Endodermal cell (in vitro differentiated cells): ENCODE measurements around the gene DEFB129. TPM values are rescaled to one million over a fixed set of nuclear protein-coding genes. Genes with fewer than 3 reads are reported as not detected.

Source experiments
- DNase-seq: peaks from one replicate; pipeline ENCODE4 v3.0.0-alpha.2; 2017
- H3K27ac ChIP-seq: 2 replicates; pipeline ENCODE4 v1.5.1; 2013; ENCODE audit warnings: mild to moderate bottlenecking, low read depth, low read length, moderate library complexity
- H3K27me3 ChIP-seq: 2 replicates; pipeline ENCODE4 v1.6.1; 2013; ENCODE audit warnings: mild to moderate bottlenecking, low read length, moderate library complexity; ENCODE audit not compliant: insufficient read depth, control insufficient read depth, poor library complexity, severe bottlenecking
- H3K36me3 ChIP-seq: 2 replicates; pipeline ENCODE4 v1.7.0; 2013; ENCODE audit warnings: mild to moderate bottlenecking, low read length, moderate library complexity; ENCODE audit not compliant: control insufficient read depth, insufficient read depth
- H3K4me1 ChIP-seq: one replicate; pipeline ENCODE4 v1.7.0; 2013; ENCODE audit warnings: low read length; ENCODE audit not compliant: control insufficient read depth, insufficient read depth
- H3K4me3 ChIP-seq: 2 replicates; pipeline ENCODE4 v1.5.1; 2013; ENCODE audit warnings: mild to moderate bottlenecking, low read length, moderate library complexity
- H3K9ac ChIP-seq: 2 replicates; pipeline ENCODE4 v1.6.1; 2013; ENCODE audit warnings: mild to moderate bottlenecking, low read length, moderate library complexity; ENCODE audit not compliant: poor library complexity, severe bottlenecking; ENCODE audit errors: extremely low read depth
- H3K9me3 ChIP-seq: 2 replicates; pipeline ENCODE4 v1.6.1; 2013; ENCODE audit warnings: mild to moderate bottlenecking, low read length, moderate library complexity; ENCODE audit not compliant: control insufficient read depth
- H3K27ac Mint-ChIP-seq: 2 replicates; pipeline ENCODE4 v1.8.0; 2020; ENCODE audit warnings: mixed read lengths
- H3K27me3 Mint-ChIP-seq: 2 replicates; pipeline ENCODE4 v1.8.0; 2021; ENCODE audit warnings: mild to moderate bottlenecking, mixed read lengths; ENCODE audit not compliant: insufficient read depth
- H3K36me3 Mint-ChIP-seq: 2 replicates; pipeline ENCODE4 v1.8.0; 2020; ENCODE audit warnings: low read depth, mixed read lengths
- H3K4me1 Mint-ChIP-seq: 2 replicates; pipeline ENCODE4 v1.8.0; 2020; ENCODE audit warnings: mixed read lengths
- H3K4me3 Mint-ChIP-seq: 2 replicates; pipeline ENCODE4 v1.8.0; 2020; ENCODE audit warnings: mild to moderate bottlenecking, moderate library complexity, mixed read lengths
- H3K9me3 Mint-ChIP-seq: 2 replicates; pipeline ENCODE4 v1.8.0; 2020; ENCODE audit warnings: mild to moderate bottlenecking, mixed read lengths
- WGBS, 2 experiments: methylation state at CpG; one replicate each; pipeline versions ENCODE4 v1.1.5 to v1.1.7; 2013; ENCODE audit warnings: missing lambda C conversion rate in 2 of 2, mixed read lengths in 1 of 2; ENCODE audit not compliant: insufficient coverage in 1 of 2, insufficient read length in 1 of 2; 5-methylcytosine and 5-hydroxymethylcytosine counted together
- long read RNA-seq, 4 experiments: library from polyadenylated mRNA in 2 of 4; library from RNA in 1 of 4; library from capped mRNA in 1 of 4; stranded (forward) in 3 of 4; unstranded in 1 of 4; transcript quantifications; one replicate each; pipeline ENCODE4 v2.0.0, GENCODE V29; 2020 to 2021; ENCODE audit warnings: inconsistent platforms in 1 of 4
- polyA plus RNA-seq, 2 experiments: library from polyadenylated mRNA; stranded (reverse); fragments of 50-300 nt; gene quantifications; one replicate each; pipeline ENCODE4 v1.2.3, GENCODE V29; 2013
- total RNA-seq, 2 donors: library from RNA; stranded (reverse); fragmentation: NEBNext Ultra II Directional in 1 of 2; extraction: Animal tissue kit (Norgen Biotek cat#: 25700) in 1 of 2; gene quantifications; 2 replicates in 1 of 2; 3 replicates in 1 of 2; pipeline ENCODE4 v1.2.1, GENCODE V29; 2021
- TF ChIP-seq, protein P1 (sequence below): fragments of 200-600 bp; sonication (generic); conservative IDR thresholded peaks from 2 replicates; pipeline ENCODE4 v1.5.0; 2021; ENCODE audit warnings: antibody characterized with exemption, mild to moderate bottlenecking

DEFB129 gene, protein sequence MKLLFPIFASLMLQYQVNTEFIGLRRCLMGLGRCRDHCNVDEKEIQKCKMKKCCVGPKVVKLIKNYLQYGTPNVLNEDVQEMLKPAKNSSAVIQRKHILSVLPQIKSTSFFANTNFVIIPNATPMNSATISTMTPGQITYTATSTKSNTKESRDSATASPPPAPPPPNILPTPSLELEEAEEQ
- not detected for total RNA-seq
- not detected for polyA plus RNA-seq (2013, experiment 1 of 2)
- polyA plus RNA-seq (2013, experiment 2 of 2) = not detected
- long read RNA-seq, experiment 1 = 0 reads
- long read RNA-seq, experiment 2 = 0 reads
- long read RNA-seq, experiment 3 = 0 reads
- long read RNA-seq, experiment 4 = 0 reads

DNA sequence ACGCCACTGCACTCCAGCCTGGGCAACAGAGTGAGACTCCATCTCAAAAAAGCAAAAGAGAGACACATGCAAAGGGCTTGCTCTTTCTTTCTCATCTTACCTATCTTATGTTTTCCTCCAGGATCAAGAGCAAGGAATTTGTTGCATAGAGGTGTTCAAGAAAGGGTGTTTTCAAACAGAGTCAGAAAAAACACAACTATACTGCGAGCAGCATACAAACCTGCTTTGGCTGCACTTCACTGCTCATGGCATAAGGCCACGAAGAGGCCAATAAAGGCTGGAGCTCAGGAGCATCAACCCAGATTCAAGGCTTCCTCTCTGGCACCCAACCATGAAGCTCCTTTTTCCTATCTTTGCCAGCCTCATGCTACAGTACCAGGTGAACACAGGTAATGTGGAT, at the start of gene DEFB129:
Gene DEFB129, plus strand, starts transcription at position 301 of the 400 bp plus-strand sequence. Its CDS starts 31 bp downstream, at position 332.
- H3K36me3 ChIP-seq = no peaks in the 10 kb centered on the region
- H3K27ac Mint-ChIP-seq = no peak within 1 kb of the TSS
- WGBS, 2 experiments = 79 to 87% methylated on average over 2 to 3 of the region's 3 CpGs
- H3K36me3 Mint-ChIP-seq = no peaks in the 10 kb centered on the region
- H3K9me3 Mint-ChIP-seq = no peaks in the 10 kb centered on the region
- no peak for DNase-seq
- no peaks in the 10 kb centered on the region for H3K4me1 Mint-ChIP-seq
- H3K4me1 ChIP-seq = no peaks in the 10 kb centered on the region
- H3K4me3 ChIP-seq = no peak within 1 kb of the TSS
- H3K9me3 ChIP-seq = no peaks in the 10 kb centered on the region
- H3K4me3 Mint-ChIP-seq = no peak within 1 kb of the TSS
- peaks cover 61% of the 10 kb centered on the region for H3K27me3 Mint-ChIP-seq
- no peak within 1 kb of the TSS for H3K9ac ChIP-seq
- H3K27ac ChIP-seq = no peak within 1 kb of the TSS
- TF ChIP-seq, protein P1, sequence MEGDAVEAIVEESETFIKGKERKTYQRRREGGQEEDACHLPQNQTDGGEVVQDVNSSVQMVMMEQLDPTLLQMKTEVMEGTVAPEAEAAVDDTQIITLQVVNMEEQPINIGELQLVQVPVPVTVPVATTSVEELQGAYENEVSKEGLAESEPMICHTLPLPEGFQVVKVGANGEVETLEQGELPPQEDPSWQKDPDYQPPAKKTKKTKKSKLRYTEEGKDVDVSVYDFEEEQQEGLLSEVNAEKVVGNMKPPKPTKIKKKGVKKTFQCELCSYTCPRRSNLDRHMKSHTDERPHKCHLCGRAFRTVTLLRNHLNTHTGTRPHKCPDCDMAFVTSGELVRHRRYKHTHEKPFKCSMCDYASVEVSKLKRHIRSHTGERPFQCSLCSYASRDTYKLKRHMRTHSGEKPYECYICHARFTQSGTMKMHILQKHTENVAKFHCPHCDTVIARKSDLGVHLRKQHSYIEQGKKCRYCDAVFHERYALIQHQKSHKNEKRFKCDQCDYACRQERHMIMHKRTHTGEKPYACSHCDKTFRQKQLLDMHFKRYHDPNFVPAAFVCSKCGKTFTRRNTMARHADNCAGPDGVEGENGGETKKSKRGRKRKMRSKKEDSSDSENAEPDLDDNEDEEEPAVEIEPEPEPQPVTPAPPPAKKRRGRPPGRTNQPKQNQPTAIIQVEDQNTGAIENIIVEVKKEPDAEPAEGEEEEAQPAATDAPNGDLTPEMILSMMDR = no peak
- H3K27me3 ChIP-seq = peaks cover 23% of the 10 kb centered on the region

DNA sequence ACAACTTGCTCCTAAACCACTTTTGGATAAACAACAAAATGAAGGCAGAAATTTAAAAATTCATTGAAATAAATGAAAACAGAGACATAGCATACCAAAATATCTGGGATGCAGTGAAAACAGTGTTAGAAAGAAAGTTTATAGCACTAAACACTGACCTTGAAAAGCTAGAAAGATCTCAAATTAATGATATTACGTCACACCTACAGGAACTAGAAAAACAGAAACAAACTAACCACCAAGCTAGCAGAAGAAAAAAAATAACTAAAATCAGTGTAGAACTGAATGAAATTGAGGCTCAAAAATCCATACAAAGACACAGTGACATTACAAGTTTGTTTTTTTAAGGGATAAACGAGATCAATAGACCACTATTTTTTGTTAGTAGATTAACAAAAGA, 42.8 kb upstream of the DEFB129 start:
- no peaks in the 10 kb centered on the region for H3K4me1 Mint-ChIP-seq
- no CpG with 5 or more reads among the region's 2 CpGs for WGBS, 2 experiments
- H3K36me3 Mint-ChIP-seq = peaks cover 14% of the 10 kb centered on the region
- H3K4me1 ChIP-seq = no peaks in the 10 kb centered on the region
- no peaks in the 10 kb centered on the region for H3K9me3 ChIP-seq
- no peaks in the 10 kb centered on the region for H3K27me3 Mint-ChIP-seq
- H3K9ac ChIP-seq = no peak overlapping the region
- H3K27ac ChIP-seq = no peak overlapping the region
- no peaks in the 10 kb centered on the region for H3K27me3 ChIP-seq
- H3K4me3 ChIP-seq = no peak overlapping the region
- peaks cover 19% of the 10 kb centered on the region for H3K9me3 Mint-ChIP-seq
- no peak overlapping the region for H3K27ac Mint-ChIP-seq
- no peak overlapping the region for H3K4me3 Mint-ChIP-seq
- no peaks in the 10 kb centered on the region for H3K36me3 ChIP-seq
- TF ChIP-seq, protein P1 = no peak
- no peak for DNase-seq

DNA sequence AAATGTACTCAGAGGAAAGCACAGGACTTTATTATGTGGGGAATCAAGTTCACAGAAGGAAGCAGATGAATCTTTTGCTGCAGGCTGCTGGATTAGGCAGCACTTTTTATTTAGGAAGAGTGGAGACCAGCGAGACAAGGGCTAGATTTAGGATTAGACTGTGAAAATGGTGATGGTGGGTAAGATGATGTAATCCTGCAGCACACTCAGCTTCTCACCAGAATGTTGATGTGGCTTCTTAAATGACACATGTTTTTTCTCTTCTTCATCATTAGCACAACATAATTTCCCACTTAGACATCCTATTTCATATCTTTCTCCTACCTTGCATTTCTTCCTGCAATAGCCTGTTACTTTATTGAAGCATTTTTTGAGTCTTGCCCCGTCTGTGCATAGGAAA, 39.3 kb upstream of the DEFB129 start:
- H3K27ac Mint-ChIP-seq = no peak overlapping the region
- no peaks in the 10 kb centered on the region for H3K27me3 Mint-ChIP-seq
- H3K4me3 Mint-ChIP-seq = no peak overlapping the region
- TF ChIP-seq, protein P1 = no peak
- peaks cover 33% of the 10 kb centered on the region for H3K9me3 Mint-ChIP-seq
- Histone ChIP-seq H3K27ac (no peak overlapping the region), H3K4me1 (no peaks in the 10 kb centered on the region), H3K4me3 (no peak overlapping the region), H3K9me3 (peaks cover 12% of the 10 kb centered on the region), H3K36me3 (no peaks in the 10 kb centered on the region), H3K9ac (no peak overlapping the region), H3K27me3 (no peaks in the 10 kb centered on the region)
- H3K4me1 Mint-ChIP-seq = no peaks in the 10 kb centered on the region
- 82% methylated on average over 2 of the region's 2 CpGs; no CpG with 5 or more reads in 1 of the 2 experiments for WGBS, 2 experiments
- DNase-seq = no peak
- peaks cover 13% of the 10 kb centered on the region for H3K36me3 Mint-ChIP-seq
